ENCODE data around the gene TOX2.

The TOX2 gene

DNA sequence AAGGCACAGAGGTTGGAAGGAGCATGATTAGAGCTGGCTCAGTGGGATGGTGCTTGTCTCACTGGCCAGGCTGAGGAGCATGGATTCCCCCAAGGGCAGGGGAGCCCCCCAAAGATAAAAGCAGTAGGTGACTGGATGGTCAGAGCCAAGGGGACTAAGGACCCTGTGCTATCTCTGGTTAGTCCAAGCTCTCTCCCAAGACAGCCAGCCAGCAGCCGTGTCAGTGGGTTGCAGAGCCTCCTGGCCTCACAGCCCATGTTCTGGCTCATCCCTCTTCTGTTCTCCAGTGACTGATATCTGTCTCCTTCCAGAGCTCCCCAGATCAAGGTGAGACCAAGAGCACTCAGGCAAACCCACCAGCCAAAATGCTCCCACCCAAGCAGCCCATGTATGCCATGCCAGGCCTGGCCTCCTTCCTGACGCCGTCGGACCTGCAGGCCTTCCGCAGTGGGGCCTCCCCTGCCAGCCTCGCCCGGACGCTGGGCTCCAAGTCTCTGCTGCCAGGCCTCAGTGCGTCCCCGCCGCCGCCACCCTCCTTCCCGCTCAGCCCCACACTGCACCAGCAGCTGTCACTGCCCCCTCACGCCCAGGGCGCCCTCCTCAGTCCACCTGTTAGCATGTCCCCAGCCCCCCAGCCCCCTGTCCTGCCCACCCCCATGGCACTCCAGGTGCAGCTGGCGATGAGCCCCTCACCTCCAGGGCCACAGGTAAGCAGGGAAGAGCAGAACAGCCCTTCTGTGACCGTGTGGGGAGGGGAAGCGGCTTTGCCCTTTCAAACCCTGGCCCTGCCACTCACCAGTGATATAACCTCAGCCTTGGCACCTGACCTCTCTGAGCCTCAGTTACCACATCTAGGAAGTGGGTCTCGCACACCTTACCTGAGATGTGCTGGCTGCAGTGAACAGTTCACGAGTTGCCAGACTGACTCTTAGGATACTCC, 151.0 kb downstream of the TOX2 start:
- DNase-seq = no peak

DNA sequence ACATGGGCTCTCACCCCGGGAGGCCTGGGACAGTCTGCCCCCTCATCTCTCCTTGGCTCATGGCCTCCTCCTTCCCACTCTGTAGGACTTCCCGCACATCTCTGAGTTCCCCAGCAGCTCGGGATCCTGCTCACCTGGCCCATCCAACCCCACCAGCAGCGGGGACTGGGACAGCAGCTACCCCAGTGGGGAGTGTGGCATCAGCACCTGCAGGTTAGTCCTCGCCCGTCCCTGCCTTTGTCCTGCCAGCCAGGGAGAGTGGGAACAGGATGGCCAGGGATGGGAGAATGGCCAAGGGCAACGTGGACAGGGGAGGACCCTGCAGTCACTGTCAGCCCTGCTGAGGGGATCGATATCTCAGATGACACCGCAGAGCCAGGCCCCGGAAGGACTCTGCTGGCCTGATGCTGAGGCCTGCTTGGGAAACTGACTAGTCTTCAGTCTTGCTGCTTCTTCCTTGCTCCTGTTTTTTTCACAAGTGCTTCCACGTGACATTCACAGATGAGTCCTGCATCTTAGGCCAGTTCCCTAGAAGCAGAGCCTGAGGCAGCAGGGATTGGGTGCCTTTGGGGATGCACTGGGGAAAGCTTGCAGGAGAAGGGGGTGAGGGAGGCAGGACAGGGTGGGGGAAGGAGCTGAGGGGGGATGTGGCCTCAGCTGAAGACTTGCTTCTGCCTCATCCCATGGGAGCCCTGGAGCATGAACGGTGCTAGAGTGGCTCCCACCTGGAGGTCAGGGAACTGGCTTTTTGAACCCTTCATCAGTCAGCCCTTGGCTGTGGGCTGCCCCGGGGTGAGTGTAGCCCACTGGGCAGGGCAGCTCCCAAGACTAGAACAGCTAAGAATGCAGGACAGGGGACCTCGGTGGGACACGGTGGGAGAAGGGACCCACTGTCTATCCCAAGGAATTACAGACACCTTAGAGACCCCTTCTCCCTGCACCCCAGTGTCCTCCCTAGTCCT, 152.3 kb downstream of the TOX2 start:
- no peak for DNase-seq

DNA sequence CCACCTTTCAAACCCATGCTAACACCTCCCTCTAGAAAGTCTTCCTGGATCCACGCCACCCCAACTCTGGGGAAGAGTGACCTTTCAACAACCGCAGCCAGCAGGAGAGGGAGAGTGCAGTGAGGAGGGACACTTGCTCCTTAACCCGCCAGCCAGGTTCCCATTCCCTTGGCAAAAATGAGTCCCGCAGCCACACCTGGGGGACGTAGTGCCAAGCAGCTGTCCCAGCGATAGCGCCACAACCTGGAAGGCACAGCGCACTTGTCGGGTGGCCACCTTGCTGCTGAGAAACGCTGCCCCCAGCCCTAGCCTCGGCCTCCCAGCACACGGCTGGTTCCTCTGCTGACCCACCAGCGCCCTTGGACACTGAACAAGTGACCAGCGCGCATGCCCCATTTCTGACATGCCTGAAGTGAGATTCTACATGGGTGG, 153.0 kb downstream of the TOX2 start:
- no peak for DNase-seq

DNA sequence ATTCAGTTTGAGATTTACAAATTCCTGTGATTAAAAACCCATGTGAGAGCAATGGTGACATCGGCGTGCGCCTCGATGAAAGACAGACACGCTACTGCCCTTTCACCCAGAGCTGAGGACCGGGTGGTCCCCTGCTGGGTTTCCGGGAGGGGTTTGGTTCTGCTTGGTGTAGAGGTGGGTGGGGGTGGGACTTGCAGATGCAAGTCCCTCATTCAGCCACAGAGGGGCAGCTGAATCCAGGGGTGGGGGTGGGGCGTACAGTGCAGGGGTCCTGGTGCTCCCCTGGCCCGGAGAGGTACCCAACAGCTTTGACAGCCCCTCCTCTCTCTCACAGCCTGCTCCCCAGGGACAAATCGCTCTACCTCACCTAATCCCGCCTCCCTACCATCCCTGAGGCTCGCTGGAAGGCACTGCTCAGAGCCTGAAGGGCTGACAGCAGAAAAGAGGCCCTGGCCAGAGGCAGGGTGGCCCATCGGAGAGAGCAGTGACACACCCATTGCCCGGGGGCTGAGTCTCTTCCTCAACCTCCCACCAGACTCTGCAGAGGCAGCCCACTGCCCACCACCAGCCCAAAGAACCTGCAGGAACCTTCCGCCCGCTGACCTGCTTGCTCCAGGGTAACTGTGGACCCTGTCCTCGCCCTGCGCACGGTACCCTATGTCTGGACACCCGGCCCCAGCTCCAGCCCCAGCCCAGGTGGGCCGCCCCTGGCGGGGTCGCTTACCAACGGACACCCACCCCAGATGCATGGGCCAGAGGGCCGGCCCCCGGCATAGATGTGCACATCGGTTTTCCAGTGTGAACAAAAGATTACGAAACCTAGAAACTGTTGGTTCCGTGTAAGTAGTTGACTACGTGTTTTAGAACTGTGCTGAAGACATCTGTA, 153.9 kb downstream of the TOX2 start:
- no peak for DNase-seq

DNA sequence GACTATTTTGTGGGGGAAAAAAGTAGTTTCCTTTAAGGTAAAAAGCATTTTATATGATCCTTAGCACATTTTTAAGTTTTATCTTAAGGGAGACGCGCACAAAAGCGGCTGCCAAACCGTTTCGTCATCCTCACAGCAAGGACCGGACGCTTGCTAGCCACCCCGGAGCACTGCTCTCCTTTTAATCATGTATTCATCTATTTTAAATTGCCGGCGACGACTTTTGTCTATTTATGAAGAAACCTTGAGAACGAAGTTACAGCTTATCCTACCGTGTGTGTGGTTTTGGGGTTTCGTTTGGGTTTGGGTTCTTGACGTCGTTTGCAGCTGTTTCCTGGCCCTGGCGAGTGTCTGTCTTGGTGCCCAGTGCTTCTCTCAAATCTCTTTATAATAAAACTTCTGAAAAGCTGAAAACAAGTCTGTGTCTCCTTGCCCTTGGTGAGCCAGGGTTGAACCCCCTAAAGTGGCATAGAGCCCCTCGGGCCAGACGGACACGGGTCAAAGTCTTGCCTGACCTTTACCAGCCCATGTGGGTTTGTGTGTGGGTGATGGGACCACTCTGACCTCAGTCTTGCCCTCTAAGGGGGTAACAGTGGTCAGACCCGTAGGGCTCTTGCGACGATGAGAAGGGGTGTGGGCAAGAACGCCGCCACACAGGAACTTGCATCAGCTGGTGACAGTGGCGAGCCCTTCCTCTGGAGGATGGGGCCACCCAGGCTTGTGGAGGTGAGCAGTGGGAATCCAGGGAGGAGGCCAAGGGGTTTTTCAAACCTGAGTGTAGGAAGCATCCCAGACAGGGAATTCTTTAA, 154.8 kb downstream of the TOX2 start:
- DNase-seq = peak; percentile 37

DNA sequence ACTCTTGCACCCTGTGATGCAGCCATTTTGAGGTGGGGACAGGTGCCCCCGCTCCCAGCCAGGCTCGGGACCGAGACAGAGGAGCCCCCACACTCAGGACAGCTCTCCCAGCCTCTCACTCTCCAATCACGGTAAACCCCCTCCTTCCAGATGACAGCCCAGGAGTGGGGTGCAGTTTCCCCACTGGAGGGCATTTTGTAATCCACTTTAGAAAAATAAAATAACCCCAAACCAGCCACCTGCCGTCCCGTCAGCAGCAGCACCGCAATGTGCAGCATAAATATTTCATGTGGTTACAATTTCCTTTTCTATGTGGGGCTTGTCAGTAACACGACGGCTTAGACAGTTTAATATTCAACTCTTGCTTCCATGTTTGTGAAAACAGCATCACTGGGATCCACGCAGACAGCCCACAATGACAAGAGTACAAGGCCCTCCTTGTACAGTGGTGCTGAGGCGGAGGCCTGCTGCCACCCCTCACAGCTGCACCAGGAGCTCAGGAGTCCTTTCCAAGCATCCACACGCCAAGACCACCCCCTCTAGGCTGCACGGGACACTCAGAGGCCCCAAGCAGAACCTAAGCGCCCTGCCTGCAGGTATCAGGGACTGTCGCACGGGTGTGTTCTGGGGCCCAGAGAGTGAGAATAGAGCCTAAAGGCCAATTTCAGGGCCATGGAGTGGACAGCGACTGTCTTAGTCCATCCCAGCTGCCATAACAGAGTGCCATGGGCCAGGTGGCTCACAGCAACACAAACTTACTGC, 155.7 kb downstream of the TOX2 start:
- DNase-seq = no peak

DNA sequence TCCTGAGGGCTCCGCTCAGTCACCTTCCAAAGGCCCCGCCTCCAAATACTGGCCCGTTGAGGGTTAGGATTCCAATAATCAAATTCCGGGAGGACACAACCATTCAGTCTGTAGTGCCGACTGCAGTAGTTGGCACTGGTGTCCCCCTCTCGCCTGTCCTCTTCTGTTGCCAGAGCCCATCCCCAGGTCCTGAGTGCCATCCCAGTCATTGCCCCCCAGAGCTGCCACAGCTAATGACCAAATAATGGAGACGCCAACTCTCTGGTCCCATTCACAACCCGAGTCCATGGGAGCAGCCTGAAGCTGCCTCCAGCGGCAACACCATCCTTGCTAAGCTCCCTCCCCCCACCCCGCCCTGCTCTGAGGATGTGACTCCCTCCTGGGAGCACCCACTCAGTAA, 156.4 kb downstream of the TOX2 start:
- DNase-seq = no peak

DNA sequence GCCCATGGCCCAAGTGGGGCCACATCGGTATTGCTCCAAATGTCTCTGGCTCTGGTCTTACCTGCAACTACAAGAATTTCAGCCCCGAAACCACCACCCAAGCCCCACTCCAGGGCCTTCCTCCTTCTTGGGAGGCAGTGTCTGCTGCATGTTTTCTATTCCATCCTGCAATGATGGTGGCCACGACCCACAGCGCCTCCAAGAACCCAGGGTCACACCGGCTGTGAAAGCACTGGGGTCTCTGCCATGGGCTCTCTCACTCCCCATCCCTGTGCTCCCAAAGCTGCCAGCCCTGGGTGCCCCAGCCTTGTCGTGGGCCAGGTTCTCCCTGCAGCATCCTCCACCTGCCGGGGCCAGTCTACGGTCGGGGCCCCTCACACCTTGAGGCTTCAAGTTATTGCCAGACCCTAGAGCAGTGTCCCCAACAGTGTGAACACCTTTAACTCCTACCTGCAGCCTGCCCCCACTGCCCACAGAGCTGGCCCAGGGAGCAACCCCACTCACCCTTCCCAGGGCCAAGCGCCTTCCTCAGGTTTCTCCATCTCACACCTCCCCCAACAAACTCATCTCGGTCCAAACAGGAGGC, 157.0 kb downstream of the TOX2 start:
- no peak for DNase-seq

DNA sequence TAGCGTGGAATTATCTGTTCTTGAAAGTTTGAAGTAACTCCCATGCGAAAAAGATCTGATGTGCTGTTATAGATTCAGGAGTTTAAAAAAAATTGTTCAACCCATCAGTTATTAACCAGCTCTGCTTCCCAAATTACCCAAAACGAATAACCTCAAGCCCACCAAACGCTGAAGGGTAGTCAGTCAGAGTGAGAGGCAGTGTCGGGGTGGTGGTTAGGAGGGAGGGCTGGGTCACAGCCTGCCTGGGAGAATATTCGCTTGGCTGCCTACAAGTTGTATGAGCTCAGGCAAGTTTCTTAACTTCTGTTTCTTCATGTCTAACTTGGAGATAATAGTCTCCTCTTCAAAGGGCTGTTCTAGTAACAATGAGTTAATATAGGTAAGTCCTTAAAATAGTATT, 157.7 kb downstream of the TOX2 start:
- DNase-seq = no peak

DNA sequence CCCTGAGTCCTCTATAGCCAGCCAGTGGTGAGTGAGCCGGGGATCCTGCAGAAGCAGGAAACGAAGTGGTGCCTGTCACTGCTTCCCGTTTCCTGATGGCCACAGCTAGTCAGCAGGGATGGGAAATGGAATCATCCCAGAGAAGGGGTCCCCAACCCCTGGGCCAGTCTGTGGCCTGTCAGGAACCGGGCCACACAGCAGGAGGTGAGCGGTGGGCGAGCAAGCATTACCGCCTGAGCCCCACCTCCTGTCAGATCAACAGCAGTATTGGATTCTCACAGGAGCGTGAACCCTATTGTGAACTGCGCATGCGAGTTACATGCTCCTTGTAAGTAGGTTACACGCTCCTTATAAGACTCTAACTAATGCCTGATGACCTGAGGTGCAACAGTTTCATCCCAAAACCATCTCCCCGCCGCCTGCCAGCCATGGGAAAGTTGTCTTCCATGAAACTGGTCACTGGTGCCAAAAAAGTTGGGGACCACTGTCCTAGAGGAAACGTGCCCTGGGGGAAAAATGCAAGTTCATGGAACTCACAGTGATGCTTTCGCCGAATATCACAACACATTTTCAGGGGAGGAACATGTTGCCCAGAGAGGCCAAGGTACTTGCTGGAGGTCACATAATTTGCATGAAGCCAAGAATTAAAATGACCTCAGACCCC, 158.5 kb downstream of the TOX2 start:
- DNase-seq = no peak

DNA sequence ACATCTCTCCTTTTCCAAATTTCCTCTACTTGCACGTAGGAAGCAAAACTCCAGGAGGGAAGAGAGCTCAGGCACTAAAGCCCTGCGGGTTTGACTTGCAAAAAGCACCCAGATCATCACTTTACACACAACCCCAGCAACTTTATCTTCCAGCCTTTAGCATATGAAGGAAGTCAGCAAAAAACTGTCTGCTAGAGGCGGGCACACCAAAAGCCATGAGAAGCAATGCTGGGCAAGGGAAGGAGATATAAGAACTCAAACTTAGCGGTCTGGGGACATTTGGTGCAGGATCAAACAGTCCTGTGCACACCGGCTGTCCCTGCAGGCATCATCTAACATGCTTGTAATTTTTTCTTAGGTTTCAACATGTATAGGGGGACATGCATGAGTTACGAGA, 159.0 kb downstream of the TOX2 start:
- DNase-seq = no peak

DNA sequence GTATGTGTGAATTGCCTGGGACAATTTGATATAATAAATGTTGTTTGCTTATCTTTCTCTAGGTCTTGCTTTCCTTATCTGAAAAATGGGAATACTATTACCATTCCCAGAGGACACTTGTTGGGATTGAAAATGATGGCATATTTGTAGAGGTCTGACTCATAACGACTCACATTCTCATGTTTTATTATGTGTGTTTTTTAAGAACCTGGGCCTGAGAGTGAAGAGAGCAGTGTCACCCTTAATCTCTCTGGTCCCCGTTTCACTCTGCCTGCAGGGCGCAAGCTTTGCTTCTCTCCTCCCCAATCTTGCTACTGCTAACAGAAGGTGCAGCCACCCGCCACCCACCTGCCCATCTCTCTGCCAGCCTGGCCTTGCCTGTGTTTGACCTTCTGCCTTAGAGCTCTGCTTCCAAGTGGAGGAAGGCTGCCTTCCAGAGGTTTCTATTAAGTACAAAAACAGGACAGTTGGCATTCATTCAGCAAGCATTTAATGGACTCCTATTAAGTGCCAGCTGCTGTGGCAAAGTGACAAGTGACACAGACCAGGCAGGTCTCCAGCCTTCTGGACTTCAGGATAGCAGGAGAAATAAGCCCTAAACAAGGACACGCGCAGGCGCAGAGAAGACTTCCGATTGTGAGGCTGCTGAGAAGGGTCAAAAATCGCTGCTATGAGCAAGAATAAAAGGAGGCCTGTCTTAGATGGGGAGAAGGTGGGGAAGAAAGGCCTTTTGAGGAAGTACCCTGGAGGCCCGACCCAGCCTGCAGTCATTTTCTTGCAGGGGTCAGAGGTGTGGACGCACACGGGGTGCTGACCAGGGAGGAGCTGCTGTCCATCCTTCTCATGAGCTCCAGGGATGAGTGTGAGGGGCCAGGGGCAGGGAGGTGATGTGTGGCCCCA, 159.8 kb downstream of the TOX2 start:
- DNase-seq = no peak

DNA sequence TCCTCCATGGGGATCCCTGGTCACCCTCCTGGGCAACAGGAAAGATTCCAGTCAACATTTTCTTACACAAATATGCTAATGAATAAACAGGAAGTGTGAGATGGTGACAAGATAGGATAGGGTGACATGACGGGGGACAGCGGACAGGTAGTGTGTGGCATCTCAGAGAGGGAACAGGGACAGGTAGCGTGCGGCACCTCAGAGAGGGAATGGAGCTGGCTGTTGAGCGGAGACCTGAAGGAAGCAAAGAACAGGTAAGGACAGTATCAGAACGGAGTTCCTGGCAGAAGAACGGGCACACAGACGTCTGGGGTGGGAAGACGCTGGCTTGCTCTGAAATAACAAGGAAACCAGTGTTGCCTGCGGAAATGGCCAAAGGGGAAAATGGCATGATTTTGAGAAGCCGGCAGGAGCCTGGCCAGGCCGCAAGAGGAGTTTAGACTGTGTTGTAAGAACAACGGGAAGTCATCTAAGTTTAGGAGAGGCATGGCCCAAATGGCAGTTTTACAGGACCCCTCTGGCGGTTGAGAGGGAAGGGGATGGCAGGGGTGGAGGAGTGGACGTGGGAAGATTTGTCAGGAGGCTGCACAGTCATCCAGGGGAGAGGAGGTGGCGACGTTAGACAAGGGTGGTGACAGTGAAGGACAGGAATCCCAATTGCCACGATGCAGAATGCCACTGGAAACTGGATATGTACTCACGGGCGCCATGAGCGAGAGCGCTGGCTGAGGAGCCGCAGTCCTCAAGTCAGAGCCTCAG, 160.7 kb downstream of the TOX2 start:
- DNase-seq = no peak

DNA sequence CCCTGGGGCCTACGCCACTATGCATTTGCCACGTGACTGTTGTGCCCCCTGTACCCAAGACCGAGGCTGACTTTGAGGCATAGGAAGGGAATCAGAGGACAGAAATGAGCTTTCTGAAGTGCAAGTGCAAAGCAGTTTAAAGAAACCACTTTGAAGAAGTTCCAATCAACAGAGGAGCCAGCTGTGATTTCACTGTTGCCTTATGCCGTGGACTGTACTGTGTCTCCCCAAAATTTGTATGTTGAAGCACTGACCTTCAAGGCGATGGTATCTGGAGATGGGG, 161.2 kb downstream of the TOX2 start:
- DNase-seq = no peak

DNA sequence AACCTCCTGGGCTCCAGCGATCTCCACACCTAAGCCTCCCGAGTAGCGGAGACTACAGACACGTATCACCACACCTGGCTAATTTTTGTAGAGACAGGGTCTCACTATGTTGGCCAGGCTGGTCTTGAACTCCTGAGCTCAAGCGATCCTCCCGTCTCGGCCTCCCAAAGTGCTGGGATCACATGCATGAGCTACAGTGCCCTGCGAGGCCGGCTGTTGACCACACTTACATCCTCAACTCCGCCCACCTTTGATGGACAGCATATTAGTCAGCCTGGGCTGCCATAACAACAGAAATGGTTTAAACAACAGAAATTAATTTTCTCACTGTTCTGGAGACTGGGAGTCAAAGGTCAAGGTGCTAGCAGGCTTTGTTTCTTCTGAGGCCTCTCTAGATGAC, 164.6 kb downstream of the TOX2 start:
- DNase-seq = no peak

DNA sequence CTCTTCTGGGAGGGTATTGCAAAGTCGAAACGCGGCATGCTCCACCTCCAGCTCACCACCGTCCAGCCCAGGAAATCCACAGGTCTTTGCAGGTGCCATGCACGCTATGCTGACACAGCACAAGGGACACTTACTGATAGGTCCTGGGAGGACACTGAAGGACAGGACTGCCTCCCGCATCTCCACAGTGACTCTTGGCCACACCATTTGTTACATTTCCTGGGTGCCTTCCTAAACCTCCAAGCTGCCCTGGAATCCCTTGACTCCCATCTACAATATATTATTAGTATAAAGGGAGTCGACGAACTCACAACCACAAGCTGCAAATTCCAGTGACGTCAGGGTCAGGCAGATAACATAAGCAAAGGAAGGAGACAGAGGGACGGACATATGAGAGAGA, 165.4 kb downstream of the TOX2 start:
- DNase-seq = no peak

DNA sequence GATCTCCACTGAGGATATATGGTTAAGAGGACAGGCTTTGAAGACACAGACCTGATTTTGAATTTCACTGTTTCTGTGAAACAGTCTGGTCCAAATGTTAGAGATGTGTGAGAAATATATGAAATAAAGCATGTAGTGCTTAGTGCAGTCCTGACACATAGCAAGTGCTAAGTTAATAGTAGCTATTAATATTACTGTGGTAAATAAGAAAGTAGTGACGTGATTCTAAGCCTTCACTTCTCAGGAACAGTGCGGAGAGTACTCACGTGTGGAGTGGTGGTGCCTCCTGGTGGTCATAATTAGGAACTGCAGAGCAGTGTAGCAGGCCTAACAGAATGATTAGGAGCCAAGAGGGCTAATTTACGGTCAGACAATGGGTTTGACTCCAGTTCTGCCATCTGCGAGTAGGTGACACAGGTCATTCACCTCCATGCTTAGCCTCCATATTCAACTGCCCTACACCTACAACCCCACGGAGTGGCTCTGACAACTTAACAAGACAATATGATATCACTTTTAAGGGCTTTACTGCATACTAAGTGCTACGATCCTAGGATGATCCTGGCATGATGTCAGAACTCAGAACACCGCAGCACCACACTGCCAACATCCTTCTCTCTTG, 166.1 kb downstream of the TOX2 start:
- DNase-seq = peak; percentile 73

DNA sequence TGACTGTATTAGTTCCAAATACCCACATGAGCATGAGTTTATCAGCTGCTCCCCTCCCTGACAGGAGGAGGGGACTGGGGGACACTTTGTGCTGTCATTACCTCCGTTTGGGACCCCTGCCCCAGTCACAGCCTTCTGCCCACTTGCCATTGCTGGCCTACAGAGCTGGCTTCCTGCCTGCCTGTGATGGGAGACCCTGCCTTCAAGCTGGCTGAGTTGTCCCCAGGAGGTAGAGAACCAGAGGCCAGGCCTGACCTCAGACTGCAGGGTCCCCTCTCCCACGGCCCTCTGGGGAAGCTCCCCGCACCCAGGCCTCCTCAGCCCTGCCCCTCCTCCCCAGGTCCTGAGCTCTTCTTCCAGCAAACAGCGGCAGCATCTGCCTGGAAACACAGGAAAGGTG, 166.8 kb downstream of the TOX2 start:
- no peak for DNase-seq
